ENCODE results near the gene COLEC11. TPM values are rescaled to one million over a fixed set of nuclear protein-coding genes. Genes with fewer than 3 reads are reported as not detected.

The COLEC11 gene
- total and polyA plus RNA-seq, 9 of the 15 experiments (the other 6 are each of a cell fraction or from before 2014, with no cell fraction given) = 0.32 to 4.3 (median 1.8) TPM

- H3K79me2 ChIP-seq (ENCODE audit: control insufficient read depth, insufficient read depth, low read length) = no peaks in the 10 kb centered on the region
- intact Hi-C loops (cut with micrococcal nuclease) (no loop called here), in situ Hi-C loops (cut with MboI) (no loop called here)
- ChIA-PET CTCF (ENCODE audit: low intra/inter-chr PET ratio) (no interaction called here), POLR2A (interaction anchor here (0.7 to 0.9 kb wide), 2 partner anchors 8 to 10 kb away, joined by 3 to 4 read pairs; no protein-coding TSS in a partner anchor)
- no peaks in the 10 kb centered on the region for H3K27me3 ChIP-seq (ENCODE audit: control insufficient read depth in 2 of 2, insufficient read depth in 2 of 2, low read length in 2 of 2)
- ATAC-seq (no peak), FAIRE-seq (no peak), DNase-seq (ENCODE audit: extremely low read depth in 1 of 4, low spot score in 3 of 4) (no peak)
- H3K4me3 ChIP-seq = no peak overlapping the region
- H3K9me3 ChIP-seq (replicated peaks; ENCODE audit: control insufficient read depth, insufficient read depth, low read depth, low read length) = no peaks in the 10 kb centered on the region
- H3K4me1 ChIP-seq (replicated peaks in 1 of 2; ENCODE audit: control insufficient read depth in 2 of 2, insufficient read depth in 2 of 2, low read length in 2 of 2) = no peaks in the 10 kb centered on the region; a peak in 1 of 5 replicates
- H2AFZ ChIP-seq (ENCODE audit: low read depth, low read length) = 0 out of 2 replicates have a peak overlapping the region, but pooled peaks have one; percentile 5
- BruUV-seq (replicated peaks) = no TSS peak
- 10% methylated on average over 5 of the region's 5 CpGs for WGBS (ENCODE audit: insufficient coverage, low coverage, missing lambda C conversion rate)
- TF ChIP-seq TAF9B (IDR thresholded peaks at IDR 0.05; ENCODE audit: partially characterized antibody) = no peak
- TF ChIP-seq CBX8 (IDR thresholded peaks at IDR 0.05; ENCODE audit: borderline replicate concordance, extremely low read depth, low read depth, low read length, poor library complexity, severe bottlenecking) = peak; percentile 72
- TF ChIP-seq NONO (IDR thresholded peaks at IDR 0.05; ENCODE audit: low read depth in 2 of 2, low read length in 1 of 2) = no peak
- no peaks in the 10 kb centered on the region for H3K36me3 ChIP-seq (ENCODE audit: control insufficient read depth, insufficient read depth, low read length)
- H3K9me1 ChIP-seq (ENCODE audit: control insufficient read depth, insufficient read depth, low read length) = no peaks in the 10 kb centered on the region
- no peak overlapping the region for H3K4me2 ChIP-seq (ENCODE audit: insufficient read depth, low read length)
- H3K27ac ChIP-seq (ENCODE audit: extremely low read depth, low read depth, low read length) = no peak overlapping the region
- no peak overlapping the region for H3K9ac ChIP-seq (ENCODE audit: insufficient read depth in 1 of 2, low read depth in 2 of 2, low read length in 2 of 2)
- H4K20me1 ChIP-seq (replicated peaks; ENCODE audit: control insufficient read depth, insufficient read depth, low read length) = no peaks in the 10 kb centered on the region
These were observed 25.9 kb downstream of the COLEC11 start for GRCh38 chr2:3620834-3621233.

- CTCF ChIA-PET (ENCODE audit: low intra/inter-chr PET ratio) = no interaction called here
- Histone ChIP-seq H3K27me3 (ENCODE audit: control insufficient read depth in 2 of 2, insufficient read depth in 2 of 2, low read length in 2 of 2) (peaks cover 0 to 5% of the 10 kb centered on the region in 2 experiments; a peak in 2 of 5 replicates), H3K9me1 (ENCODE audit: control insufficient read depth, insufficient read depth, low read length) (no peaks in the 10 kb centered on the region), H3K4me1 (replicated peaks in 1 of 2; ENCODE audit: control insufficient read depth in 2 of 2, insufficient read depth in 2 of 2, low read length in 2 of 2) (peaks cover 0 to 6% of the 10 kb centered on the region in 2 experiments; a peak in 1 of 5 replicates), H3K4me3 (no peak overlapping the region), H2AFZ (ENCODE audit: low read depth, low read length) (no peak overlapping the region), H3K9me3 (replicated peaks; ENCODE audit: control insufficient read depth, insufficient read depth, low read depth, low read length) (no peaks in the 10 kb centered on the region), H3K9ac (ENCODE audit: insufficient read depth in 1 of 2, low read depth in 2 of 2, low read length in 2 of 2) (no peak overlapping the region), H3K79me2 (ENCODE audit: control insufficient read depth, insufficient read depth, low read length) (no peaks in the 10 kb centered on the region), H3K36me3 (ENCODE audit: control insufficient read depth, insufficient read depth, low read length) (no peaks in the 10 kb centered on the region), H3K4me2 (ENCODE audit: insufficient read depth, low read length) (no peak overlapping the region), H3K27ac (ENCODE audit: extremely low read depth, low read depth, low read length) (no peak overlapping the region), H4K20me1 (replicated peaks; ENCODE audit: control insufficient read depth, insufficient read depth, low read length) (no peaks in the 10 kb centered on the region)
- ATAC-seq = no peak
- POLR2A ChIA-PET = interaction anchor here (0.6 kb wide), 1 partner anchor 38 kb away, joined by 3 read pairs; no protein-coding TSS in a partner anchor
- in situ Hi-C loops (cut with MboI) = no loop called here
- FAIRE-seq = no peak
- BruUV-seq (replicated peaks) = no TSS peak
- intact Hi-C loops (cut with micrococcal nuclease) = no loop called here
- 20% methylated on average over 1 of the region's 1 CpG for WGBS (ENCODE audit: insufficient coverage, low coverage, missing lambda C conversion rate)
- no peak for DNase-seq (ENCODE audit: extremely low read depth in 1 of 4, low spot score in 3 of 4)
- TF ChIP-seq MED1 (CRISPR knock-in tag; IDR thresholded peaks at IDR 0.05; ENCODE audit: borderline replicate concordance) (no peak), ZBTB7A (IDR thresholded peaks at IDR 0.05; ENCODE audit: borderline replicate concordance, control insufficient read depth, low read depth, low read length) (no peak), USF1 (CRISPR knock-in tag; IDR thresholded peaks at IDR 0.05) (no peak), FOXA3 (CRISPR knock-in tag; conservative IDR thresholded peaks at IDR 0.05 in 1 of 2, IDR thresholded peaks at IDR 0.05 in 1 of 2) (no peak)
These were observed 28.1 kb downstream of the COLEC11 start for GRCh38 chr2:3622967-3623366.
